Kidney glomerular epithelial cell (primary cell): Measurements from ENCODE around the gene MMP15.
"Not testable (repeated sequence)": the region's sequence is repeated elsewhere in the genome, so short reads cannot be mapped to it uniquely, and the experiment has no call there.

Experiments
- DNase-seq: peaks from one replicate; lab custom pipeline; 2025; lab: John Stamatoyannopoulos, UW

The MMP15 gene

DNA sequence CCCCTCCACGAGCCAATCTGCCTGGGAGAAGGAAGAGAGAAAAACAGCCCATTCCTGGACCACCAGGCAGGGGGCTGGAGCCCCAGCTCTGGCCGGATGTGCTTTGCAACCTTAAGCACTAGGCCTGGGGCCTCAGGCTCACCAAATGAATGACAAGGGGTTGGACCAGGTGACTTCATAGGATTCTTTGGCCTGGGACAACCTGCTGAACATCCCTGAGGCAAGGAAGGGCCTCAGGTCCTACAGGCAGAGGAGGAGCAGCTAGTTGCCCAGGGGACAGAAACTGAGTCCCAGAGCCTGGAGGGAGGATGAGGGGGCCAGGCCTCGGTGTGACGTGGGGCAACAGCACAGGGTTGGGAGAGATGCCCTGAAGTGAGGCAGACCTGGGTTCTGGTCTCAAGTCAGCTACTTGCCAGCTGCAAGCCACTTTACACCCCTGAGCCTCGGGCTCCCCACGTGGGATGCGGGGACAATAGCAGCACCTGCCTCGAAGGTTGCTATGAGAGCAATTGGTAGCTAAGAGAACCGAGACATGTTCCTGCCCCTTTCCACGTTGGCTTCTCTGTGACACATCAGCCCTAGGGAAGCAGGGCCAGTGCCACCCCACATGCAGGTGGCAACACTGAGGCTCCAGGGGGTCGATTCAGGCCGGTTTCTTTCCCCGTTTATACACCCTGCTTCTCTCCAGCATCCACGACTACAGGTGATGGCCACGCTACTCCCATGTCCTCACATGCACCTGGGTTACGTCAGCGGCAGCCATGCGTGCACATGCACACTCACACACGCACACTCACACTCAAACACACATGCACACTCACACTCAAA is 61.0 kb downstream of the MMP15 start:
- no peak for DNase-seq

DNA sequence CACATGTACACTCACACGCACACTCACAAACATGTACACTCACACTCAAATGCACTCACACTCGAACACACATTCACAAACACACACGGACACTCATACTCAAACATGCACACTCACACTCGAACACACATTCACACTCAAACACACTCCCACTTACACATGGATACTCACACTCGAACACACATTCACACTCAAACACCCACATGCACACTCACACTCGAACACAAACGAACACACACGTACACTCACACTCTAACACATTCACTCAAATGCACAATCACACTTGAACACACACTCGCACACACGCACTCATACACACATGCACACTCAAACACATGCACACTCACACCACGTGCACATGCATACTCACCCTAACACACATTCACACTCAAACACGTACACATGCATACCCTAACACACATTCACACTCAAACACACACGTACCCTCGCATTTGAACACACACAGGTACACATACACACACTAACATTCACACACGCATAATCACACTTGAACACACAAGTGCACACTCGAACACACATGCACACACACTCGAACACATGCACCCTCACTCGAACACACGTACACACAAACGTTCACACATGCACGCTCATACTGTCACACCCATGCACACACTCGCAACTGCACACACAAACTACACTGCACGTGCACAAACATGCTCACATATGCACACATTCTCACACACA is 61.8 kb downstream of the MMP15 start:
- no peak for DNase-seq

DNA sequence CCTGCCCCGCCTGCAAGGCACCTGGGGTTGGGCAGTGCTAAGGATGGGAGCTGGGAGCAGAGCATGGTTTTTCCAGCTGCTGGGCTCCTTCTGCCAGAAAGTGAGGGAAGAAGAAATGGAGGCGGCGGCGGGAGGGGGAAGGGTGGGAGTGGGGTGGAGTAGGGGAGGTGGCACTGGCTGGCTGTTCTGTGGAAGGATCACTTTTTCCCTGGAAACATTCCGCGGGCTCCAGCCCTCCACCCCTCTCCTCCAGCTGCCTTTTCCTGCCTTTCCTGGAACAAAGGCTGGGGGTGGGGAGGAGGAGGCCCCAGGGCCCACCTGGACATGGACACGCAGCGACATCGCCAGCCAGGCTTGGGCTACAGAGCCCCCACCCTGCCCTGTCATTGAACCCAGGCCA is 62.5 kb downstream of the MMP15 start:
- no peak for DNase-seq

DNA sequence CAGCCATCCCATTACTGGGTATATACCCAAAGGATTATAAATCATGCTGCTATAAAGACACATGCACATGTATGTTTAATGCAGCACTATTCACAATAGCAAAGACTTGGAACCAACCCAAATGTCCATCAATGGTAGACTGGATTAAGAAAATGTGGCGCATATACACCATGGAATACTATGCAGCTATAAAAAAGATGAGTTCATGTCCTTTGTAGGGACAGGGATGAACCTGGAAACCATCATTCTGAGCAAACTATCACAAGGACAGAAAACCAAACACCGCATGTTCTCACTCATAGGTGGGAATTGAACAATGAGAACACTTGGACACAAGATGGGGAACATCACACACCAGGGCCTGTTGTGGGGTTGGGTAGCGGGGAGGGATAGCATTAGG is 64.8 kb downstream of the MMP15 start:
- DNase-seq: not testable (repeated sequence)

DNA sequence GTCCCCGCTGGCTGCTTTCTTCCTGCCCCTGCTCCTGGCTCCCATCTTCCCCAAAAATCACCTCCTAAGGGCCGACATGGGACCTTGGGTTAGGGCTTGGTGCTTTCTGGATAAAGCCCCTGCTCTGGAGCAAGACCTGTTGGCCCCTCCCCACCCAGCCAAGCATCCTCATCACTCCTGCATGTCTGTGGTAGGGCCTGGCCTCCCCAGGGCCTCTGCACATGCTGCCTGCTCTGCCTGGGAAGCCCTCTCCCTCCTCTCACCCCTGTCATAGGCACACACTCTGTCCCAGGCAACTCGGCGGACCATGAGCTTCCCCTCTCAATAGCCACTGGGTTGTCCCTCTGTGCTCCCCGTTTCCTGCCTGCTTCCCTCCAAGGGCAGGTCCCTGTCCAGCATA is 68.5 kb downstream of the MMP15 start:
- no peak for DNase-seq

DNA sequence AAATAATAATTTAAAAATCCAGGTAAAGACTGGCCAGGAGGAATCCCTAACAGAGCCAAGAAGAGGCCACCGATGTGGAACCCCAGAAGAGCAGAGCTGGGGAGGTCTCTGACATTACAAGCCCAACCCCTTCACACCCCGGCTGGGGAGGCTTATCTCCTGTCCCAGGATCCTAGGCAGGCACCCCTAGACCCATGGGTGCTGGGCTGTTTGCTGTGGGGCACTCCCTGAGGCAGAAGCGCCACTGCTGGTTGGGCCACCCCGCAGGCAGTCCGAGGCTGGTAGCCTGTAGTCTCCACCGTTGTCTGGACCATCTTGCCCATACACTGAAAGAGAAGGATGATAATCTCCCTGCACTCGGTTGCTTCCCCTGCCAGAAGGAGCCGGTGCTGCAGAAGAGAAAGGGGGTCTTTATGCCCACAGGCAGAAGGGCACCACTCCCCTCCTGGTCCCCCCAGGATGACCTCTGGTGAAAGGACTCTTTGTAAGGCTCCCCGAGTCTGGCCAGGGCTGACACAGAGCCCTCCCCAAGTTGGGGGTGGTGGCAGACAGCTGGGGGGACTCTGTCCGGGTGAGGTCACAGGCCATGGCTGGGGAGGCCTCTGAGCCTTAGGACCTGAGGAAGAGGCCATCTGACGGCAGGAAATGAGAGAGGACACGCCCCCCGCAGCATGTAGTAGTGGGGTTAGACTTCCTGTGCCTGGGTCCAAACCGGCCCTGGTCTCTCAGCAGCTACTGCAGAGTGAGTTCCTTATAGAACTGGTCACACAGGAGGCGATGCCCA is 69.4 kb downstream of the MMP15 start:
- no peak for DNase-seq

DNA sequence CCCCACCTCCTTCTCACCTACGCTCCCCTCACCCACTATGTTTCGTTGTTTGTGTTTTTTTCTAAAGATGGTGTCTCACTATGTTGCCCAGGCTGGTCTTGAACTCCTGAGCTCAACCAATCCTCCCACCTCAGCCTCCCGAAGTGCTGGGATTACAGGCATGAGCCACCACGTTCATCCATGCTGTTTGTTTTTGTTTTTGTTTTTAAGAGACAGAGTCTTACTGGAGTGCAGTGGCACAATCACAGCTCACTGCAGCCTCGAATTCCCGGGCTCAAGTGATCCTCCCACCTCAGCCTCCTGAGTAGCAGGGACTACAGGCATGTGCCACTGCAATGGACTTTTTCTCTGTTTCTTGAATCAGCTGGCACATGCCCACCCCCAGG is 70.0 kb downstream of the MMP15 start:
- DNase-seq: not testable (repeated sequence)

DNA sequence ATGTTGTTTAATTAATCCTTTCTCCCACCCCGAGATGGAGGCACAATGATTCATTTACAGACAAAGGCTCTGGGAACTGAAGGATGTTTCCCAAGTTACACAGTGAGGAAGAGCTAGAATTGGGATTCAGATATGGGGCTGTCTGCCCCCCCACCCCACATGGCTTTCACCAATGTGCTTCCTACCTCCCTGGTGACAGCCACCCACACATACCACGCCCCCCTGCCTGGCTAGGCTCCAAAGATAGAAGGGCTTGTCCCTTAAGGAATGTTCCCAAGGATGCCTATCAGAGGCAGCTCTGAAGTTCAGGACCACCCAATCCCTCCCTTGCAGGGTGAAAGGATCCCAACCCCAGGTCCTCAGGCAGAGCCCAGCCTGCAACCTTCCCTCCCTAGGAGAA is 70.7 kb downstream of the MMP15 start:
- DNase-seq: no peak
